ENCODE results near the gene LY6G6C. TPM values are rescaled to one million over a fixed set of nuclear protein-coding genes. Genes with fewer than 3 reads are reported as not detected.
A peak's percentile ranks its signal among the peaks of the same experiment; 100 is the strongest.

Gene LY6G6C
- total and polyA plus RNA-seq, 2 of the 13 experiments (the other 11 are each of a cell fraction or from before 2014, with no cell fraction given): 0.15 TPM; not detected in 1

DNA sequence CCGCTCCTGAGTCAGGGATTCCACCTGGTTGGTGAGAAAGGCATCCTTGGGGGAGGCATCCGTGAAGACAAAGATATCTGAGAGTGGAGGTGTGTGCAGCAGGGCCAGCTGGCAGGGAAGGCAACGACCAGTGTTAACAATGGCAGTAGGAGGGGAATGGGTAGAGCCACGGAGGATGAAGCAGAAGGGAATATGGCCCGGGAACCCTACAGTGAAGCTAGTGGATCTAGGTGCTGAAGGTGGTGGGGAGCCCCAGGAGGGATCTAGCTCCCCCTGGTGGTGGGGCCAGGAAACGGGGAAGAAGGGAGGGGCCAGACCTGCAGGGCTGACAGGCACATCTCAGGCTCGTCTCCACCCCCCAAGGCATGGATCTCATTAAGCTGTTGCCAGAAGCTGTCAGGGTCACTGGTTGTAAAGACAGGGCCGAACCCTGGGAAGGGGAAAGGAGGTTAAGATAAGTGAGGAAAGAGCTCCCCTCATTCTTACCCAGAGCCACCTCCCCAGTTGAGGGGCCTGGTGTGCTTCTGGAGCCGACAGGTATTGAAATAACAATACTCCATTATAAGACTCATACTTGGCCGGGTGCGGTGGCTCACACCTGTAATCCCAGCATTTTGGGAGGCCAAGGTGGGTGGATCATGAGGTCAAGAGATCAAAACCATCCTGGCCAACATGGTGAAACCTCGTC is 48.3 kb upstream of the LY6G6C start (continued):
- TF ChIP-seq, protein P1, sequence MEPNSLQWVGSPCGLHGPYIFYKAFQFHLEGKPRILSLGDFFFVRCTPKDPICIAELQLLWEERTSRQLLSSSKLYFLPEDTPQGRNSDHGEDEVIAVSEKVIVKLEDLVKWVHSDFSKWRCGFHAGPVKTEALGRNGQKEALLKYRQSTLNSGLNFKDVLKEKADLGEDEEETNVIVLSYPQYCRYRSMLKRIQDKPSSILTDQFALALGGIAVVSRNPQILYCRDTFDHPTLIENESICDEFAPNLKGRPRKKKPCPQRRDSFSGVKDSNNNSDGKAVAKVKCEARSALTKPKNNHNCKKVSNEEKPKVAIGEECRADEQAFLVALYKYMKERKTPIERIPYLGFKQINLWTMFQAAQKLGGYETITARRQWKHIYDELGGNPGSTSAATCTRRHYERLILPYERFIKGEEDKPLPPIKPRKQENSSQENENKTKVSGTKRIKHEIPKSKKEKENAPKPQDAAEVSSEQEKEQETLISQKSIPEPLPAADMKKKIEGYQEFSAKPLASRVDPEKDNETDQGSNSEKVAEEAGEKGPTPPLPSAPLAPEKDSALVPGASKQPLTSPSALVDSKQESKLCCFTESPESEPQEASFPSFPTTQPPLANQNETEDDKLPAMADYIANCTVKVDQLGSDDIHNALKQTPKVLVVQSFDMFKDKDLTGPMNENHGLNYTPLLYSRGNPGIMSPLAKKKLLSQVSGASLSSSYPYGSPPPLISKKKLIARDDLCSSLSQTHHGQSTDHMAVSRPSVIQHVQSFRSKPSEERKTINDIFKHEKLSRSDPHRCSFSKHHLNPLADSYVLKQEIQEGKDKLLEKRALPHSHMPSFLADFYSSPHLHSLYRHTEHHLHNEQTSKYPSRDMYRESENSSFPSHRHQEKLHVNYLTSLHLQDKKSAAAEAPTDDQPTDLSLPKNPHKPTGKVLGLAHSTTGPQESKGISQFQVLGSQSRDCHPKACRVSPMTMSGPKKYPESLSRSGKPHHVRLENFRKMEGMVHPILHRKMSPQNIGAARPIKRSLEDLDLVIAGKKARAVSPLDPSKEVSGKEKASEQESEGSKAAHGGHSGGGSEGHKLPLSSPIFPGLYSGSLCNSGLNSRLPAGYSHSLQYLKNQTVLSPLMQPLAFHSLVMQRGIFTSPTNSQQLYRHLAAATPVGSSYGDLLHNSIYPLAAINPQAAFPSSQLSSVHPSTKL (CRISPR knock-in tag; IDR thresholded peaks at IDR 0.05): peak; percentile 61
- TF ChIP-seq ZNF501 (CRISPR knock-in tag; IDR thresholded peaks at IDR 0.05): 0 out of 2 replicates have a peak, but pooled peaks have one; percentile 56
- 0 out of 2 replicates have a peak, but pooled peaks have one; percentile 23 for TF ChIP-seq DMAP1 (CRISPR knock-in tag; IDR thresholded peaks at IDR 0.05)
- TF ChIP-seq, protein P2, sequence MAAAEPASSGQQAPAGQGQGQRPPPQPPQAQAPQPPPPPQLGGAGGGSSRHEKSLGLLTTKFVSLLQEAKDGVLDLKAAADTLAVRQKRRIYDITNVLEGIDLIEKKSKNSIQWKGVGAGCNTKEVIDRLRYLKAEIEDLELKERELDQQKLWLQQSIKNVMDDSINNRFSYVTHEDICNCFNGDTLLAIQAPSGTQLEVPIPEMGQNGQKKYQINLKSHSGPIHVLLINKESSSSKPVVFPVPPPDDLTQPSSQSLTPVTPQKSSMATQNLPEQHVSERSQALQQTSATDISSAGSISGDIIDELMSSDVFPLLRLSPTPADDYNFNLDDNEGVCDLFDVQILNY (CRISPR knock-in tag; conservative IDR thresholded peaks at IDR 0.05): 0 out of 2 replicates have a peak, but pooled peaks have one; percentile 6
- TF ChIP-seq ZNF614 (CRISPR knock-in tag; IDR thresholded peaks at IDR 0.05; ENCODE audit: borderline replicate concordance): peak; percentile 75; the same call in 1 of the 2 replicates
- TF ChIP-seq, protein P3, sequence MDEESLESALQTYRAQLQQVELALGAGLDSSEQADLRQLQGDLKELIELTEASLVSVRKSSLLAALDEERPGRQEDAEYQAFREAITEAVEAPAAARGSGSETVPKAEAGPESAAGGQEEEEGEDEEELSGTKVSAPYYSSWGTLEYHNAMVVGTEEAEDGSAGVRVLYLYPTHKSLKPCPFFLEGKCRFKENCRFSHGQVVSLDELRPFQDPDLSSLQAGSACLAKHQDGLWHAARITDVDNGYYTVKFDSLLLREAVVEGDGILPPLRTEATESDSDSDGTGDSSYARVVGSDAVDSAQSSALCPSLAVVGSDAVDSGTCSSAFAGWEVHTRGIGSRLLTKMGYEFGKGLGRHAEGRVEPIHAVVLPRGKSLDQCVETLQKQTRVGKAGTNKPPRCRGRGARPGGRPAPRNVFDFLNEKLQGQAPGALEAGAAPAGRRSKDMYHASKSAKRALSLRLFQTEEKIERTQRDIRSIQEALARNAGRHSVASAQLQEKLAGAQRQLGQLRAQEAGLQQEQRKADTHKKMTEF (CRISPR knock-in tag; IDR thresholded peaks at IDR 0.05): peak; percentile 58; the same call in 1 of the 2 replicates
- TF ChIP-seq MTF2 (CRISPR knock-in tag; IDR thresholded peaks at IDR 0.05; ENCODE audit: borderline replicate concordance): no peak
- TF ChIP-seq PCBP2 (optimal IDR thresholded peaks at IDR 0.05; ENCODE audit: low read depth, low read length, poor library complexity, severe bottlenecking): no peak
- TF ChIP-seq ZNF773 (CRISPR knock-in tag; IDR thresholded peaks at IDR 0.05; ENCODE audit: borderline replicate concordance): no peak
- 0 out of 2 replicates have a peak, but pooled peaks have one; percentile 50 for TF ChIP-seq ZNF572 (CRISPR knock-in tag; IDR thresholded peaks at IDR 0.05)
- no peak for TF ChIP-seq LCORL (IDR thresholded peaks at IDR 0.05)
- TF ChIP-seq LCORL (CRISPR knock-in tag; IDR thresholded peaks at IDR 0.05): peak; percentile 81
- TF ChIP-seq ZBTB26 (CRISPR knock-in tag; IDR thresholded peaks at IDR 0.05; ENCODE audit: borderline replicate concordance): 0 out of 2 replicates have a peak, but pooled peaks have one; percentile 34
- TF ChIP-seq CEBPG (CRISPR knock-in tag; IDR thresholded peaks at IDR 0.05): 0 out of 2 replicates have a peak, but pooled peaks have one; percentile 19
- no peak for TF ChIP-seq ZNF766 (CRISPR knock-in tag; IDR thresholded peaks at IDR 0.05; ENCODE audit: borderline replicate concordance)
- no peak for TF ChIP-seq CCAR2 (optimal IDR thresholded peaks at IDR 0.05; ENCODE audit: low read depth, low read length)
- TF ChIP-seq TEAD3 (CRISPR knock-in tag; optimal IDR thresholded peaks at IDR 0.05; ENCODE audit: borderline replicate concordance): peak; percentile 69
- TF ChIP-seq, protein P4, sequence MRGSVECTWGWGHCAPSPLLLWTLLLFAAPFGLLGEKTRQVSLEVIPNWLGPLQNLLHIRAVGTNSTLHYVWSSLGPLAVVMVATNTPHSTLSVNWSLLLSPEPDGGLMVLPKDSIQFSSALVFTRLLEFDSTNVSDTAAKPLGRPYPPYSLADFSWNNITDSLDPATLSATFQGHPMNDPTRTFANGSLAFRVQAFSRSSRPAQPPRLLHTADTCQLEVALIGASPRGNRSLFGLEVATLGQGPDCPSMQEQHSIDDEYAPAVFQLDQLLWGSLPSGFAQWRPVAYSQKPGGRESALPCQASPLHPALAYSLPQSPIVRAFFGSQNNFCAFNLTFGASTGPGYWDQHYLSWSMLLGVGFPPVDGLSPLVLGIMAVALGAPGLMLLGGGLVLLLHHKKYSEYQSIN (CRISPR knock-in tag; IDR thresholded peaks at IDR 0.05; ENCODE audit: borderline replicate concordance): no peak
- TF ChIP-seq ZSCAN29 (CRISPR knock-in tag; conservative IDR thresholded peaks at IDR 0.05): 0 out of 2 replicates have a peak, but pooled peaks have one; percentile 25
- TF ChIP-seq ELF3 (CRISPR knock-in tag; IDR thresholded peaks at IDR 0.05): peak; percentile 71
- no peak for TF ChIP-seq RBAK (CRISPR knock-in tag; IDR thresholded peaks at IDR 0.05)
- TF ChIP-seq SATB2 (CRISPR knock-in tag; IDR thresholded peaks at IDR 0.05): no peak

Measured in HepG2 (cell line).